SW480 (cell line): Measurements from ENCODE around the gene CADPS2.

ENCODE experiments used
- DNase-seq: peaks from one replicate; pipeline ENCODE4 v3.0.0-alpha.2; 2016; ENCODE audit warnings: low spot score

CADPS2 gene

DNA sequence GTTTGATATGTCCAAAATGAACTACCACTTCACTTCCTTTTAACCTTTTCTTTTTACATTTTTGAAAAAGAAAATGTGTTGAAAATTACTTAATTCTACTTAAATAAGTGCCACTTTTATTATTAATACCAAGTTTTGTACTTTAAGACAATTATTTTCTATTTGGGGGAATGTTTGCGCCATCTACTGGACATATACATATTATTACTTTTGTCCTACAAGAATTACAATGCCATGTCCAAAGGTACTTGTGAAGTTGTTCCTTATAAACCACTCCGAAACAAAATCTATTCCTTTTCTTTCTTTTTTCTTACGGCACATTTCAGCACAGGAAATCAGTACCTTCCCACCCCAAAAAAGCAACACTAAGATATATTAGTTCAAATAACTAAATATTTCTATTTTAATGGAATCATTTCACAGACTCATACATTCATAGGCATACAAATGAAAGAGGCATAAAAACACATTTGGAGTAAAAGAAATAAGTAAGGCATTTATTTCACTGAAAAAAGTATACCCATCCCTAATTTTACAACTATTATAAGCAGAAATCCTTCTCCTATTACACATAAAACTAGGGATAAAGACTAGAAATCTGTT, 357.3 kb downstream of the CADPS2 start:
- DNase-seq: peak; percentile 49

DNA sequence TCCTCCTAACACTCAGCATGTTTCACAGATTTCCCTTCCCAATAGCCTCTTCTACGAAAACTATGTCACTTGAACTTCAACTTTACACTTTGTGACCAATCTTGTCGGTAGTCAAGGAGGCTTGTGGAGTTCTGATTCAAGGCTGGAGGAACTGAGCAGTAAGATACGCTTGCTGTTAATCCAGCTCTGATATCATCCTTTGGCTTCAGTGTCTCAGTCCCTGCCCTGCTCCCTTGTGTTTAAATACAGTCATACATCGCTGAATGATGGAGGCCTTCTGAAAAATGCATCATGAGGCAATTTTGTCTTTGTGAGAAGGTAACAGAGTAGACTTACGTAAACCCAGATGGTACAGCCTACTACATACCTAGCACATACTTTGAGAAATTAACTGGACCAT, 360.9 kb downstream of the CADPS2 start:
- DNase-seq: no peak

DNA sequence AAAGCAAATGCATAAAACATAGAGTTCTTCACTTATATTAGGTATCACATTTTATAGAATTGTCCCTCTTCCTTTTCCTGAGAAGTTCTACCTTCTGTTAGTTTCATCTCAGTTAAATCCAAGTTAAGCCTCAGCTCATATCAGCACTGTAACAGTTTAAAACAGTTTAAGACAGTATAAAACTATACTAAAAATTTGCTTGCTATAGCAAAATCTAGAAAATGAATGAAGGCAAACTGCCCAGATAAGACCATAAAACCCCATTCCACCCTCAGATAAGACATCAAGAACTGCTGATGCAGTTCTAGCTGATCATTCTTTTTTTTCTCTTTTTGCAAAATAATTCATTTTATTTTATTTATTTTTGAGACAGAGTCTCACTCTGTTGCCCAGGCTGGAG, 364.5 kb downstream of the CADPS2 start:
- DNase-seq: no peak

DNA sequence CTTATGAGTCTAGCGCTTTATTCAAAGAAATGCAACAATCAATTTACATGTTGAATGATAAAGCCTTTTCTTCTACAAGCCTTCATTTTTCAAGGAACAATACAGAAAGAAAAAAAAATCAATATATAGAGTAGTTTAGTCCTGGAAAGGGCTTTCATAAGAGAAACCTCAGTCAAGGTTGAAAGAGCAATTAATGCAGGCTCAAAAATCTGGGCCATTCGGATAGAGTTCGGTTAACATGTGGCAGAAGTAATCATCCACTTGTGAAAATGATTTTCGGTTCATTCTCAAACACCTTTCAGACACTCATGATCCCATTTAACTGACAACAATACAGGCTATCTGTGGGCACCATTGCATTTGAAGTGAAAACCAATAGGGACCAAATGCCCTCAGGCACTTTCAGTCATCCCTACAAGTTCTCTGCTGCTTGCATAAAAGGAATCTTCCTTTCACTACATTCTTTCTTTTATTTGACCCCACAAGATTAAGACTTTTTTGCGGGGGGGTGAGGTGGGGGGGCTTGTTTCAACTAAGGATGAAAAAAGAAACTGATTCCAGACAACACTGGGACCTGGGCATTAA, 365.2 kb downstream of the CADPS2 start:
- no peak for DNase-seq

DNA sequence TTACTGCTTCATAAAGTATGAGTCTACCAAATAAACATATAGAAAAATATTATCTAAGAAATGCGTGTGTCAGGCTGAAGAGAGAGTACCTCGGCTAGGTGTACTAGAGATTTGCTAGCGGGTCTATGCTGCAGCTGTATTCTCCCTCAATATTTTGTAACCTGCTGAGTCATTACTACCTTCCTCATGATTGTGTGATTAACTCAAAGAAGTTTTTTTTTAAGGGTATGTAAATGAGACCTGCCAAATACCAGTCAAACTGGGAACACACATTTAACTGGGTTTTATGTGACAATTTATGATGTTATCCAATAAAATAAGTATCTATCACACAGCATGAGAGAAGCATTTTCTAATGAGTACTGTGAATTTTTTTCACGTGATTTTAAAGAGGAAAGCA, 367.8 kb downstream of the CADPS2 start:
- no peak for DNase-seq

DNA sequence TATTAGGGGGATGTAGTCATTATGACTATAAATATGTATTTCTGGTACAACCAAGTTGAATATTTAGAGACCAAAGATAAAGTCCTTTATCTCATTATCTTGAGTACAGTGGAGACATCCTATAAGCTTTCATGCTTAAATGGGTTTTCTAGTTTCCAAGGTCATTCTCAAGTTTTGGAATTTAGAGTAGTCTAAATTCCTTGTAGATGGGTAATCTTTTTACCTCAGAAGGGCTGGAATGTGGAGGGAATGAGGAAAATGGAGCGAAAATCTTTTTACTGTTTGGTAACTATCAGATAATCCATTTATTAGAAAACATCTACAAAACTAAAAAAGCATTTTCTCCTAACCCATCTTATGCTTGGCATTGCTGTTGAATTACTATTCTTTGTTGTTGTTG, 368.7 kb downstream of the CADPS2 start:
- DNase-seq: no peak

DNA sequence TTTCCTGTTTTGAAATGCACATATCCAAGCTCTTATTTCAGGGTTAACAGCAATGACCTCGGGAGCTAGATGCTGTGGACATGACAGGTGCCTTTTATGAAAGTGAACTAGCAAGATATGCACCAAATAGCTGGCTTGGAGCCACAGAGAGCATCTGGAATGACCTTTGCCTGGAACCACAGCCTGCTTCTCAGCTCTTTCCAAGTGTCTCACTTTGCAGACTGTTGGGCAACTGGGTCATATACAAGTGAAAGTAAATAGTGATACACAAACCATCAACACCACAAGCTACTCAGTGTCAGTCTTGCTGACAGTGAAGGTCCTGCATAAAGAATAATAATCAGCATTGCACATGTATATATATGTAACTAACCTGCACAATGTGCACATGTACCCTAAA, 370.9 kb downstream of the CADPS2 start:
- no peak for DNase-seq

DNA sequence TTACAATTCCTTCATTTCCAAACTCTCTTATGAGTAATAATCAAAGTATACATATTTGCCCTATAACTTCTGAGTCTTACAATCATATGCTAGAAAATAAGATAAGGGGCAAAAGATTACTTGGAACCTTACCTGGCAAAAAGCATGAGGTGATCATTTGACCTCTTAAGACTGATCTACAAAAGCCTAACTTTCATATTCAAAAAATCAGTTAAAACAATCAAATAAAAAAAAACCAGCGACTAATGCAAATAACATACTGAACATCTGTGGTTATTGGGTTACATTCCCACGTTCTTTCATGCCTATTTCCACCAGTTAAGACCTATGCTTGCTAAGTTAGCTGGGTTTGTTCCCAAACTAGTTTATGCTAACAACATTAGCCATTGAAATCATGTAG, 375.0 kb downstream of the CADPS2 start:
- no peak for DNase-seq

DNA sequence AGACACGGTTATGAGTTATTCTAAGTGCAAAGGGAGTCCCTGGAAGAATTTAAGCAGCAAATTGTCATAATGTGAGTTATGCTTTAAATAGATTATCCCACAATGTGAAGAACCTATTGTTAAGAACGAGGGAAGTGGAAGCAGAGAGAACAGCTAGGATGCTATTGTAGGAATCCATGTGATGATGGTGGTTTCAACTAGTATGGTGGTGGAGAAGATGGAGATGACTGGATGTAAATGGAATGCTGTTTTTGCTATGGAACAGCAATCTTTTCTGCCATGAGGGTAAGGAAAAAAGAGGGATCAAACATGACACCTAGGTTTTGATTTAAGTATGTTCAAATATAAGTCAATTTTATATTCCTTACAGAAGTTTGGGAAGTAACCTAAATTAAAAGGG, 378.7 kb downstream of the CADPS2 start:
- no peak for DNase-seq

DNA sequence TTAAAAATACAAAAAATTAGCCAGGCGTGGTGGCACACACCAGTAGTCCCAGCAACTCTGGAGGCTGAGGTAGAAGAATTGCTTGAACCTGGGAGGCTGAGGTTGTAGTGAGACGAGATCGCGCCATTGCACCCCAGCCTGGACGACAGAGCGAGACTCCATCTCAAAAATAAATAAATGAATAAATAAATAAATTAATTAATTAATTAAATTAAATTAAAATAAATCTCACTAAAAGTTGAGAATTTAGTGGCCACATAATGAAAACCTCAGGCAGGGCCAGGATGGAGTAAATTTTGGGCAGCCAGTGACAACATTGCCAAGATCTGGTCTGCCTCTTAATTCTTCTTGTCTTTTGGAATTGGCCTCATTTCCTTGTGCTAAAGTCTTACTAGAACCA, 394.3 kb downstream of the CADPS2 start:
- no peak for DNase-seq

DNA sequence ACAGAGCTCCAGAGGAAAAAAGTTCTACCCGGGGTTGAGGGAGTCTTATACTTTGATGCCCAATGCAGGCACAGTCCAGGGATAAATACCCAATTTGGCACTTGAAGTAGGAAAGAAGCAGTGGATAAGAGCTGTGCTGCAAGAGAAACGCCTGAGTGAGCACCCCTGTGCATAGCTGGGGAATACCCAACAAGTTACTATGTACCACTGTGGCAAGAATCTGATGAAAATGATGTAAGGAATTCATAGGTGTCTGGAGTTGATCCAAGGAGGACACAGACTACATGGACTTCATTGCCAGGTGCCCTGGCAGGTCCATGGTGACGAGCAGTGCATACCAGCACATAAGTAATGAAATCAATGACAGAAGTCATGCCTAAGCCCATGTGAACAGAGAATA, 398.0 kb downstream of the CADPS2 start:
- DNase-seq: no peak

DNA sequence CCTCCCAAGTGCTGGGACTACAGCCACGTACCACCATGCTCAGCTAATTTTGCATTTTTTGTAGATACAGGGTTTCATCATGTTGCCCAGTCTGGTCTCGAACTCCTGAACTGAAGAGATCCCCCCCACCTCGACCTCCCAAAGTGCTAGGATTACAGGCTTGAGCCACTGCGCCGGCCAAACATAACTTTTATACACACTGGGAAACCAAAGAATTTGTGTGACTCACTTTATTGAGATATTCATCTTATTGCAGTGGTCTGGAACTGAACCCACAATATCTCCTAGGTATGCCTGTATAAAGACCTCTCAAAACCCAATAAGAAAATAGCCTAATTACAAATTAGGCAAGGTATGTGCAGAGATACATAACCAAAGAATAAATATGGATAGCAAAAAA, 399.1 kb downstream of the CADPS2 start:
- no peak for DNase-seq

DNA sequence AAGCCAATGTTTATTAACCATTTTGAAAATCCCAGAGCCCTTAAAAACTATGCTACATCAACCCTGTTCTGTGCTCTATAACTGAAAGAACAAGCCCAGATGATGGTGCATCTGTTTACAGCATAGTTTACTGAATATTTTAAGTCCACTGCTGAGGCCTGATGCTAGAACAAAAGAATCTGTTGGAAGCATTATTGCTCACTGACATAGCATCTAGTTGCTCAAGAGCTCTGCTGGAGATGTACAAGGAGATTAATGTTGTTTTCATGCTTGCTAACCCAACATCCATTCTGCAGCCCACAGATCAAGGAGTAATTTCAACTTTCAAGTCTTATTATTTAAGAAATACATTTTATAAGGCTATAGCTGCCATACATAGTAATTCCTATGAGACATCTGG, 400.4 kb downstream of the CADPS2 start:
- DNase-seq: no peak

DNA sequence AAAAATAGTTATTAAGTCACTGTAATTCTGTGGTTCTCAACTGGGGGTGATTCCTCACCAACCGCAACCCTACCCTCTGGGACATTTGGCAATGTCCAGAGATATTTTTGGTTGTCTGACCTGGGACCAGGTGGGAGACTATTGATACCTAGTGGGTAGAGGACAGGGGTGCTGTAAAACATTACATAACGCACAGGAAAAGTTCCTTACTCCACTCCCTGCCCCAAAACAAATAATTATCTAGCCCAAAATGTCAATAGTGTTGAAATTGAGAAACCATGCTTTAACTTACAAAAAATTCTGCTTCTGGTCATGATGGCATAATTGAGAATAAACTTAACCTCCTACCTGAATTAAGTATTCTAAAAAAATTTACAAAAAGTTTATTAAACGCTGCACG, 404.0 kb downstream of the CADPS2 start:
- DNase-seq: no peak

DNA sequence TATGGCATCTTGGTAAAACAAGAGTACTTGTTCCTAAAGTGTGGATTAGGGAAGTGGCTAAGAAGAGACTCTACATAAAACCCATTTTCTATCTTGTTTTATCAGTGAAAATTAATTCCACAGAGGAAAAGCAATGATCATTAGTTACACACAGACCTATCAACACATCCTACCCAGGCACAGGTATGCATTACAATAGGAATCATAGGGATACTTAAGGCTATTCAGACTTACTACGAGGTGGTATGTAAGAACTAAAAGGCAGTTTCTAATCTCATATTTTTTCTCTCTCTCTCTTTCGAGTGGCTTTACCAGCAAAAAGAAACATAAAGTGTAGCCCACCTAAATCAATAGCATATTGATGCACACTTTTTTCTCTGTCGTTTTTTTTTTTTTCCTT, 415.4 kb downstream of the CADPS2 start:
- DNase-seq: no peak

DNA sequence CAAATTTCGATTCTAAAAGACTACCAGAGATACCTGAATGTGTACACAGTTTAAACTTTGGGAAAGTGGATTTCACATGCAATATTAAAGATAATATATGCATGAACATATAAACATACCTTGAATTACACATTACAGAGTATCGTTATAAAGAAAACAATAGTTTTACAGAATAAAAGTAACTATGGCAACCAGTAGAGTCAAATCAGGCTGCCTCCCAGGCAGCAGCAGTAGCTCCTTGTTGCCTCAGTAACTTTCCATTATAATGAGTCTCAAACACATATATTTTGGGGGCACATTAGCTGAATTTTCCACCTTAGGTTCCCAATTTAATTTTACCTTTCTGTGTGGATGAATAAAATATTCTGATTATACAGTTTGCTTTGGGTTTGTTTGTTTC, 417.3 kb downstream of the CADPS2 start:
- DNase-seq: no peak

DNA sequence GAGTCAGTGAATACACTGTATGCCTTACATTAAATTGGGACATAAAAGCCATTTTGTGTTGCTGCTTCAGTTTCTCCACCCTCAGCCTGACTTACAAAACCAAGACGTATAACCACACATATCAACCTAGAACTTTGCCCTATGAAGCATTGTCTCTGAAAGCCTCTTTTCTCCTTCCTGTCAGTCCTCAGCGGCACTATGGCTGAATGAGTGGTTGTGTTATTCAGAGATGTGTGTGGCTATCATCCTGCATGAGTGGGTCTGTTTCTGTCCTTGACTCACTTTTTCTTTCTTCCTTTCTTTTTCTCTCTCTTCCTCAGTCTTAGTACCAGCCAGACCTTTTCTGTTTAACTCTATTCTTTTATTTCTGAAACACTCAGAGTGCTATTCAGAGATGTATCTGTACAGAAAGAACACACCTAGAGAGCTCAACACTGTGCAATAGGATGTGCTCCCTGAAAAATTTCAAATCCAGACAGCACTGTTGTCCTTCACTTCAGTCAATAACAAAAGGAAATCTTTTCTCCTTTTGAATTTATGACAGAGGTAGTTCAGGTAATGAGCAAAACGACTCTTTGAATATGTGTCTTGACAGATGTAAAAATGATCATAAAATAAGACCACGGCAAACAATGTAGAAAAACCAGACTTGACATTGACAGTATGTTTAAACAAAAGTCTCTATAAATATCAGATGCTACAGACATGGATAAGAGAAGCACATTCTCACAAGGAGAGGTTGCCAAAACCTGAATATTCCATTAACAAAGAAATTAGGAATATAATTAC, 418.4 kb downstream of the CADPS2 start:
- no peak for DNase-seq

DNA sequence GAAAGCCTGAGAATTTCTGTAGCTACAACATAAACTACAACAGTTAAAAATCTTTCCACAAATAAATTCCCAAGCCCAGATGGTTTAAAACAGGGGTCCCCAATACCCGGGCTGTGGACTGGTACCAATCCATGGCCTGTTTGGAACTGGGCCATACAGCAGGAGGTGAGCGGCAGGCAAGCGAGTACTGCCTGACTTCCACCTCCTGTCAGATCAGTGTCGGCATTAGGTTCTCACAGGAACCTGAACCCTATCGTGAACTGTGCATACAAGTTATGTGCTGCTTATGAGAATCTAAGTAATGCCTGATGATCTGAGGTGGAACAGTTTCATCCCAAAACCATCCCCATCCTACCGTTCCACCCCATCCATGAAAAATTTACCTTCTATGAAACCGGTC, 421.0 kb downstream of the CADPS2 start:
- DNase-seq: no peak

DNA sequence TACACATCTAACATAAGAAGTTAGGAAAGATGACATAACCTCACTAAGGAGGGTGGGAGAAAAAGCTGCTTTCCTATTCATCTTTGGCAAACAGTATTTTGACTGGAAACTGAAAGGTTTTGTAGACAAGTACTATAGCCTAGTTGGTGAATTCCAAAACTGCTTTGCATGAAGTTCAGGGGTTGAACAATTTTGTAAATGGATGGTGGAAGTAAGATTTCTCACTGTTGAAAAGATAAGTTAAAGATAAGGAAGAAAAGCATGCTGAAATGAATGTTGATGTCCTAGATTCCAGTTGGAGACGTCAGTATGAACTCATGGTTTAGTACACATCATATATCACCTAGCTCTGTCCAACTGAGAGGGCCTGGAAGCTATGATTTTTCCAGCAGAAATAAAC, 422.6 kb downstream of the CADPS2 start:
- no peak for DNase-seq

DNA sequence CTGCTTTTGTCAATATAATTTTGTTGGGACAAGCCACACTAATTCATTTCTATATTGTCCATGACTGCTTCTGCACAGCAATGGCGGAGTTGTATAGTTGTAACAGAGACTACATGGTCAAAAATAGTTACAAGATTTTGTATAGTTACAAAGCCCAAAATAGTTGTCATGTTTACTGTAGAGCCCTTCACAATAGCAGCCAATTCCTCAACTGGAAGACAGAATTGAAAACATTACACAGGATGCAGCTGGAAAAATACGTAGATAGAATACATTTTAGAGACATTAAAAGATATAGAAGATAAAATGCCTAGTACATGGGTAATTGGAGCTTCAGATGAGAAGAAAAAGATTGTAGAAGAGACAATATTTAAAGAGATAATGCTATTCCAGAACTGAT, 425.3 kb downstream of the CADPS2 start:
- DNase-seq: no peak

DNA sequence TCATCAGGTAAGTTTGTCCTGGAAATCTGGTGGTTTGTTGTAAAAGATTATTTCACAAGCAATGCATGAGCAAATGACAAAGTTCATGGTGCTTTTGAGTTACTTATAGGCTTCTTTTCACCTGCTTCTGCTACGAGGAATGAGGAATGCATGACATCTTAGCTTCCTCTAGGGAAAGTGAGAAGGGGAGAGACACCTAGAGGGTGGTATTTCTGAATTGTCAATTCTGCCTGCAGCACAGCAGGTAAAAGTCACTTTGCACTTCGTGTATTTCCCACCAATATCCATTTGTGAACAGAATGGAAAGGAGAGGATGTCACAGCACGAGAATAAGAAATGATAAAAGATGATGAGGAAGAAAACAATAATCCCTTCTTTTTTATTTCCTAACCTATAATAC, 428.3 kb downstream of the CADPS2 start:
- DNase-seq: no peak

DNA sequence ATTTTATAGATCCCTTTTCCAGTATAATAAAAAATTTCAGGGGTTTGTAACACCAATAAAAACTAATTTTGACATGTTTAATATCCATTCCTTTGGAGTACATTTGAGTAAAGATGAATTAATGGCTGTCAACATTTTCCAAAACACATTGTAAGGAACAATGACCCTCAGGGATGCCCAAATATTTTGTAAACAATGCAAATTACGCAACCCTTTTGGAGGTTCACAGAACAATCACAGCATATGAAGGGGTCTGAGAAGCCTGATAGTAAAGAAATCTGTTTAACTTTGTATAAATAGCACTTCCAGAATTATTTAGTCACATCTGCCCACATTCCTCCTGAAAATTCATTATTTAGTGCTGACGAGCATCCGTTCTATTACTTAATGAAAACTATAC, 428.9 kb downstream of the CADPS2 start:
- DNase-seq: no peak

DNA sequence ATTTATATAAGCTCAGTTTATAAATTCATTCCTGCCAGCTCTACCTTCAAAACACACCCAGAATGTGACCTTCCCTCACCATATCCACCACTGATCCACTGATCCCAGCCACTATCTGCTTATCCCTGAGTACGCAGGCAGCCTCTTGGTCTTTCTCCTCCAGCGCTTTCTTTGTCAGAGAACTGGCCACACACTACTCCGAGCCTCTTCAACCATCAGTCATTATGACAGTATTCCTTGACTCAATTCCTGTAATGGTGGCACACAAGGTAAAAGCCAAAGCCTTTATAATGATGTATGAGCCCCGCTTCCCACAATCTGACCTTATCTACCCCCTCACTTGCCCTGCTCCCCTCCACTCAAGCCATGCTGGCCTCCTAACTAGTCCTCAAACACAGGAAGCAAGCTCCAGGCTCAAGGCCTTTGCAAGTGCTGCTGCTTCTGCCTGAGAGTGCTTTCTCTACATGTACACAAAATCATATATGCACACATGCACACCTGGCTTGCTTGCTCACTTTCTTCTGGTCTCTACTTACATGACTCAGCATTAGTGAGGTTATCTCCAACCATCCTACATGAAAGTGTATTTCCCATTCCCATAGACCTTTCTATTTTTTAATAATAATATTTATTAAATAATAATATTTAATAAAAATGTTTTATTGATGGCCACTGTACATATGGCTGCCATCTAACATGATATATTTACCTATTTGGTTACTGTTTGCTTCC, 431.3 kb downstream of the CADPS2 start:
- DNase-seq: no peak
